ENCODE measurements around the gene FIZ1.
"Not testable (repeated sequence)": the region's sequence is repeated elsewhere in the genome, so short reads cannot be mapped to it uniquely, and the experiment has no call there.

FIZ1 gene

DNA sequence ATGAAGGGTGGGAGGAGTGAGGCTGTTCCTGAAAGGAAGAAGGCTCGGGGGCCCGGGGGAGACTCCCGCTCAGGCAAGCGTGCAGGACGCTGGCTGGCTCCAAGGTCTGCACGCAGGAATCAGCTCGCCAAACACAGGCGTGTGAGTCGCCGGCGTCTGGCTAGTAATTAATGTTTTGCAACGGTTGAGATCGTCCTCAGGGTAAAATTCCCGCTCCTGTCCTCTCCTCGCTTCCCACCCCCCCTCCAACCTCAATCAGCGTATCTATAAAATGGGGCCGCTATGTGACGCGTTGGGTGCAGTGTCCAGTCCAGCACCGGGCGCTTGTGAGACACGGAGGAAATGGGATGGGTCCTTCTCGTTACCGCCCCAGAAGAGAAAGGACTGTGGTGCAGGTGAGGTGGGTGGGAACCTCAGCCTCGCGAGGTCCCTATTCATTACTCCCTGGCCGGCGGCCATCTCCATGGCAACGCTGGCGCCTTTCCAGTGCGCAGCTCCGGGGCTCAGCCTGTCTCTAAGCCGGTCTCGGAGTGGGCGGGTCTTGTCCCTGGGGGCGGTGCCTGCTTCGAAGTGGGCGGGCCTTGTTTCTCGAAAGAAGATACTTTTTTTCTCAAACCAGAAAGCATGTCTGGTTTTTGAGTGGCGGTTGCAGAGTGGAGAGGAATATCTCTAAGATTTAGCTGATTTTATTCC, 12.2 kb downstream of the FIZ1 start:
- TF ChIP-seq, protein P1, sequence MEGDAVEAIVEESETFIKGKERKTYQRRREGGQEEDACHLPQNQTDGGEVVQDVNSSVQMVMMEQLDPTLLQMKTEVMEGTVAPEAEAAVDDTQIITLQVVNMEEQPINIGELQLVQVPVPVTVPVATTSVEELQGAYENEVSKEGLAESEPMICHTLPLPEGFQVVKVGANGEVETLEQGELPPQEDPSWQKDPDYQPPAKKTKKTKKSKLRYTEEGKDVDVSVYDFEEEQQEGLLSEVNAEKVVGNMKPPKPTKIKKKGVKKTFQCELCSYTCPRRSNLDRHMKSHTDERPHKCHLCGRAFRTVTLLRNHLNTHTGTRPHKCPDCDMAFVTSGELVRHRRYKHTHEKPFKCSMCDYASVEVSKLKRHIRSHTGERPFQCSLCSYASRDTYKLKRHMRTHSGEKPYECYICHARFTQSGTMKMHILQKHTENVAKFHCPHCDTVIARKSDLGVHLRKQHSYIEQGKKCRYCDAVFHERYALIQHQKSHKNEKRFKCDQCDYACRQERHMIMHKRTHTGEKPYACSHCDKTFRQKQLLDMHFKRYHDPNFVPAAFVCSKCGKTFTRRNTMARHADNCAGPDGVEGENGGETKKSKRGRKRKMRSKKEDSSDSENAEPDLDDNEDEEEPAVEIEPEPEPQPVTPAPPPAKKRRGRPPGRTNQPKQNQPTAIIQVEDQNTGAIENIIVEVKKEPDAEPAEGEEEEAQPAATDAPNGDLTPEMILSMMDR (IDR thresholded peaks at IDR 0.05; ENCODE audit: borderline replicate concordance, insufficient read depth, low read depth, low read length), result no peak
- H3K4me3 ChIP-seq (ENCODE audit: low read depth, low read length), result no peak overlapping the region

DNA sequence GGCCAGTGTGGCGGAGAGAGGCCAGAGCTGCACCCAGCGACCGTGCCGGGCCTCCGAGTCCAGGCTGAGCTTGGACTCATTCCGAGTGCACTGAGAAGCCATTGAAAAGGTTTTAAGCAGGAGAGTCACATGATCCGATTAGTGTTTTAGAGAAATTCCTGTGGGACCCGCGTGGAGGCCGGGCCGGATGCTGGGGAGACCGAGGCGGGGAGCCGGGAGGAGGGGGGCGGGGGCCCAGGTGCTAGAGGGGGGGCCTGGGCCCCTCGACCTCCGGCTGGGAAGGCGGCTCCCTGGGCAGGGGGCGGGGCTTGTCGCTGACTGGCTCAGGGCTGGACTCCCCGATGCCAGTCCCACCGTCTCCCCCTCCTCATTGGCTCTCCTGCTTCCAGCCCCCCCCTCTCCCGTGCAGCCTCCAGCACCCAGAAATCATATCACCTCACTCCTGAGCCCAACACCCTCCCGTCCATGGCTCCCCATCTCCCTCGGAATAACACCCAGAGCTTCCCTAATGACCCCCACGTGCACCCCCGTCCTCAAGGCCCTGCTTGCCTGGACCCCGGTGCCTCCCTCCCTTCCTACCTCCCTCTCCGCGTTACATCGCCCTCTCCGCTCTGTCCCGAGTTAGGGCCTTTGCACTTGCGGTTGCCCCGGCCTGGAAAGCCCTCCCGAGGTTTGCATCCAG, 13.5 kb downstream of the FIZ1 start:
- H3K4me3 ChIP-seq (ENCODE audit: low read depth, low read length), result no peak overlapping the region
- TF ChIP-seq, protein P1 (IDR thresholded peaks at IDR 0.05; ENCODE audit: borderline replicate concordance, insufficient read depth, low read depth, low read length), result no peak

DNA sequence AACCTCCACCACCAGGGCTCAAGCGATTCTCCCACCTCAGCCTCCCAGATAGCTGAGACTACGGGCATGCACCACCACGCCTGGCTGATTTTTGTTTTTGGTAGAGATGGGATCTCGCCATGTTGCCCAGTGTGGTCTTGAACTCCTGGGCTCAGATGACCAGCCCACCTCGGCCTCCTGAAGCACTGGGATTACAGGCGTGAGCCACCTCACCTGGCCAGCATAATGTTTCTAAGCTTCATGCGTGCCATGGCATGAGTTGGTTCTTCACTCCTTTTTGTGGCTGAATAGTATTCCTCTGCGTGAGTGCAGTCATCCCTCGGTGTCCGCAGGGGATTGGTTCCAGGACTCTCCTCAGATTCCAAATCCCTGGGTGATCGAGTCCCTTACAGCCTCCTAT, 14.4 kb downstream of the FIZ1 start:
- TF ChIP-seq, protein P1 (IDR thresholded peaks at IDR 0.05; ENCODE audit: borderline replicate concordance, insufficient read depth, low read depth, low read length), result no peak
- H3K4me3 ChIP-seq (ENCODE audit: low read depth, low read length), result no peak overlapping the region

DNA sequence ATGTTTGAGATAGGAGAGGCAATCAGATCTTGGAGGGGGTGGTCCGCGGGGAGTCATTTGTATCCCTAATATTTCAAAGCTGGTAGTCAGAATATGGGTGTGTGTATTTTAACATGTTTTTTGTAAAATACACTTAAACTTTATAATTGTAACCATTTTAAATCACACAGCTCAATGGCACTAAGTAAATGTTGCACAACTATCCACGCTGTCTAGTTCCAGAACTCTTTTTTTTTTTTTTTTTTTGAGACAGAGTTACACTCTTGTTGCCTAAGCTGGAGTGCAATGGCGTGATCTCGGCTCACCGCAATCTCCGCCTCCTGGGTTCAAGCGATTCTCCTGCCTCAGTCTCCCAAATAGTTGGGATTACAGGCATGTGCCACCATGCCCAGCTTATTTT, 15.4 kb downstream of the FIZ1 start:
- H3K4me3 ChIP-seq (ENCODE audit: low read depth, low read length), result not testable (repeated sequence)

DNA sequence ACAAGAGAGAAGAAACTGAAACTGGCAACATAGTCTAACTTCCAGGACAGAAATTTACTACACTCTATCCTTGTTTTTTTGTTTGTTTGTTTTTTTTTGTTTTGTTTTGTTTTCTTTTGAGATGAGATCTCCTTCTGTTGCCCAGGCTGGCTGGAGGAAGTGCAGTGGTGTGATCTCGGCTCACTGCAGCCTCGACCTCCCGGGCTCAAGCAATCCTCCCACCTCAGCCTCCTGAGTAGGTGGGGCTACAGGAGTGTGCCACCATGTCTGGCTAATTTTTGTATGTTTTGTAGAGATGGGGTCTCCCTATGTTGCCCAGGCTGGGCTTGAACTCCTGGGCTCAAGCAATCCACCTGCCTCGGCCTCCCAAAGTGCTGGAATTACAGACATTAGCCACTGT, 17.0 kb downstream of the FIZ1 start:
- not testable (repeated sequence) for H3K4me3 ChIP-seq (ENCODE audit: low read depth, low read length)

DNA sequence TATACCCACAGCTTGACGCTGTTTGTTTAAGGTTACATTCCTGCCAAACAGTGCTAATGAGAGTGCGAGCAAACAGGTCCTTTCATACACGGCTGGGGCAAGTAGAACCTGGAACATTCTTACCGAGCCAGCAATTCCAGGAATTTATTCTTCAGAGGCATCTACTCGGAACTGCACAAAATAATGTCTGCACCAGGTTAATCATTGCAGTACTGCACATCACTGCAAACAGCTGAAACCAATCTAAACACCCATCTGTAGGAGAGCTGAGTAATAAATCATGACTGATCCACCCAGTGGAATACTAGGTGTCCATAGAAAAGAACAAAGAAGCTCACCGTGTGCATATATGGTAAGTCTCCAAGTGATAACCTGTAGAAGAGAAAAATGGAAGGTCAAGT, 17.5 kb downstream of the FIZ1 start:
- no peak overlapping the region for H3K4me3 ChIP-seq (ENCODE audit: low read depth, low read length)
- TF ChIP-seq, protein P1 (IDR thresholded peaks at IDR 0.05; ENCODE audit: borderline replicate concordance, insufficient read depth, low read depth, low read length), result no peak

DNA sequence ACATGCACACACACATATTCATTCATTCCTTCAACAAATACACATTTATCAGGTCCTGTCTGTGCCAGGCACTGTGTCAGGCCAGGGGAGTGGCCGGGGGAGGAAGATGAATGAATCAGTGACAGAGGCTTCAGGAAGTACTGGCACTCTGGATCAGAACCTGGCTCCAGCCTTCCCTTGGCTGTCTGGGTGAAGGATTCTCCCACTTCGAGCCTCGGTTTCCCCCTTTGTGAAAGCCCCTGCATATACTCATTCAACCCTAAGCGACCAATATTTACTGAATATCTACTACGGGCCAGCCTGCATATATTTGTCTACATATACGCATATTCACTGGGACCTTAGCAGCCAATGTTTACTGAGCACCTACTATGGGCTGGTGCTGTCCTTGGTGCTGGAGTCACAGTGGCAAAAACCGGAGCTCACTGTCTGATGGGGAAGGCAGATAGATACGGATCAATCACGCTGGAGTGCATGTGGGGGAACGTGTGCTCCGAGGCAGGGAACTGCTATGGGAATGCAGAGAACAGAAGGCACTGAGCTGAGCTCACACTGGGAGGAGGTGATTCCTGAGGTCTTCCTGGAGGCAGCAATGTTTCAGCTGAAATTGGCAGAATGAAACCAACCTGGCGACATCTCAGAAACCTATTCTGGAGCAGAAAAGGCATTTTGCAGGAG, 18.0 kb downstream of the FIZ1 start:
- peak overlapping the region; percentile 83 for H3K4me3 ChIP-seq (ENCODE audit: low read depth, low read length)
- TF ChIP-seq, protein P1 (IDR thresholded peaks at IDR 0.05; ENCODE audit: borderline replicate concordance, insufficient read depth, low read depth, low read length), result no peak

DNA sequence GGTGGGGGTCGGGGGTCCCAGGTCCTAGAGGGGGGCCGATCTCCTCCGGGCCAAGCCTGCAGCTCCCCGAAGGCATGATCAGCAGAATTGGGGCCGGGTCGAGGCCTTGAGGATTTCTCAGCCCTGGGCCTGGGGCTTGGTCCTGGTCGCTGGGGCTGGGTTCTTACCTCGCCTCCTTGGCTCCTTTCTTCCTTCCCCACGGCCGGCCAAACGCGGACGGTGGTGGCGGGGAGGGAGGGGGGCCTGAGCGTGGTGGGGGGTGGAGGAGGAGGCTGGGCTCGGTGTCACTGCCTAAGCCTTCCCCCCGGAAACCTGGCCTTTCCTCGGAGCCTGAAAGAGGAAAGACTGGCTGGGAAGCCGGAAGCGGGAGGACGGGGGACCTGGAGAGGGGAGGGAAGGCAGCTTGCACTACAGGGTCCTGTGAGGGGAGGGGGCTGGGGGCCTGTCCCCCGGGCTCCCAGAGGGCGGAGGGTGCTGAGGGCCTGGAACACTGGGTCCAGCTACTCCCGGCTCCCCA, 18.6 kb downstream of the FIZ1 start, which contains the start of gene ZNF579:
Gene ZNF579 (minus strand): TSS at position 221 of the 517 bp plus-strand sequence. CDS start 1,209 bp downstream, outside the sequence.
- TF ChIP-seq, protein P1 (IDR thresholded peaks at IDR 0.05; ENCODE audit: borderline replicate concordance, insufficient read depth, low read depth, low read length), result no peak
- H3K4me3 ChIP-seq (ENCODE audit: low read depth, low read length), result peak within 1 kb of the TSS; percentile 83

Data from GM12875 (cell line).